GM21737 (cell line): ENCODE results near the gene RORC.

ENCODE experiments used
- ATAC-seq: cut with Tn5 transposase; IDR thresholded peaks from one replicate; pipeline ENCODE4 v1.9.1; 2021; ENCODE audit warnings: mild to moderate bottlenecking, moderate library complexity; ENCODE audit not compliant: unreplicated experiment

RORC gene

DNA sequence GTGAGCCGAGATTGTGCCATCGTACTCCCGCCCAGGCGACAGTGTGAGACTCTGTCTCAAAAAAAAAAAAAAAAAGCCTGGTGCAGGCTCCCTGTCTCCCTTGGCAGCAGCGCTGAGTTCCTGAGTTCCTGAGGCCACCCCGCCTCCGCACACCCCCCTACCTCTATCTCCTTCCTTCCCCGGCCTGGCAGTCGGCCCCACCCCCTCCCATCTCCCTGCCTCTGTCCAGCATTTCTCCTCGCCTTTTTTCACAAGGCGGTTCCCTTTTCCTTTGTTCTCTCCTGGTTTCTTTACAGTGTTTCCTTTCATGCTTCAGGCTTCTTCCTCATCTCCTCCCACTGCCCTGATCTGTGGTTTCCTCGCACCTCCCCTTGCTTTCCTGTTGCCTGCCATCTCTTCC lies 2.7 kb downstream of the RORC start:
- ATAC-seq: no peak

DNA sequence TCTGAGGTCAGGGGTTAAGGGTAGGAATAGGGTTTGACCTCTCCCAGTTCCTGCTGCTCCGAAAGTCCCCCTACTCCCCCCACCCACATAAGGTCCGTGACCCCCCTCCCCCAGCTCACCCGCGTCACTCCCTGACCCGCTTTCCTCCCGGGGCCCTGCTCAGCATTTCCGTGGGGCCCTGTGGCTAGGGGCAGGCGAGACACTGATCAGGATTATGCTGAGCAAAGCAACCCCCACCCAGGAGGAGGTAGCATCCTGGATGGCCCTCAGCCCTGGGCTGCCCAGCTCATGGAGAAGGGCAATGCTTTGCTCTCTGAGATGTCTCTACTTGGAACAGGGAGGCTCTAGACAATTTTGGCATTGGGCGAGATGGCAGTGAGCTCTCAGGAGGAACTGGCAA lies 3.7 kb downstream of the RORC start:
- no peak for ATAC-seq

DNA sequence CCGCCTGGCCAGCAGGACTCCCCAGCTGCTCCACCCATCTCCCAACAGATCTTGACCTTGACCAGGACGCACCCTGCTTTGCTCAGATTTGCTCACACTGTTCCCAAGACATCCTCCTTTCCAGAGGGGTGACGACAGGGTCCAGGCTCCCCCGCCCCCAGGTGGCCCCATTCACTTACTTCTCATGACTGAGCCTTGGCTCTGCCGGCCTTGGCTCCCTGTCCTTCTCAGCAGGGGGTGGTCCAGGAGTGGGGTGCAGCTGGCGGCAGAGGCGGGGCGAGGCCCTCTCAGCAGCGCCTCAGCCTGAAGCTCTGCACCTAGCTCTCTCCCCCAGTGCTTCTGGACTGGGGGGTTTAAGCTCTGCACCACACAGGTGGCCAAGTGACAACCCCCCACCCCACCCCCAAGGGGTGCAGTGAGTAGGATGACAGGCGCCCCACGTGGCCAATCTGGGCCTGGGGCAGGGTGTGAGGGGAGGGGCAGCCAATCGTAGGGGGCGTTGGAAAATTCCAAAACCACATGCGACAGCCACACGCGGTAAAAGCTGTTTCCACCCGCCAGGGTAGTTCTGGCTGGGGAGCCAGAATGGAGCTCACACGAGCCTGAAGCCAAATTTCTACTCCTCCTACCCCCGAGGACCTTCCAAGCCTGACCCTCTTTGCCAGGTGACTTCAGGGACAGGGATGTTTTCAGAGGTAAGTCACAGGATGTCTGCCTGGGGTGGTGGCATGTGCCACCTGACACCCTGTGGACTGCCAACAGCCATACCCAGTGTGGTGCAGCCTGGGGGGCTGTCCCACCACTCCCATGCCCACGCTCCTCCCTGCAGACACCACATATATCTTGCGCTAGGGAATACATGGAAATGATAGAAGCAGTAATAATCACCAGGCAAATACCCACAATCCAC lies 5.6 kb downstream of the RORC start:
- ATAC-seq: no peak

DNA sequence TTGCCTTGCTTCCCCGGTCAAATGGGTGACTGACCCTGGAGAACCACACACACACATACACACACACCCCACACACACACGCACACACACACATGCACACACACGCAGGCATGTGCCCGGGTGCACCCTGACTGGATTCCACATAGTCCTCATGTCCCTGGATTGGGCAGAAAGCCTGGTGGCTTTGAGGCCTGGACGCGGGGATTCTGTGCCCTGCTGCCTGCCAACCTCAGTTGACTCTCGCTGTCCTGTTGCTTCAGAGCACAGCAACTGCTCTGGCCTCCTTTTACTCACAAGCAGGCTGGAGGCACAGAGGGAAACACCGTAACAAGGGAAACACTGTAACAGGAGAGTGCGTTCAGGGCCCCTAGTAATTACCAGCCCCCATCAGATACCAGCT lies 6.4 kb downstream of the RORC start:
- no peak for ATAC-seq

DNA sequence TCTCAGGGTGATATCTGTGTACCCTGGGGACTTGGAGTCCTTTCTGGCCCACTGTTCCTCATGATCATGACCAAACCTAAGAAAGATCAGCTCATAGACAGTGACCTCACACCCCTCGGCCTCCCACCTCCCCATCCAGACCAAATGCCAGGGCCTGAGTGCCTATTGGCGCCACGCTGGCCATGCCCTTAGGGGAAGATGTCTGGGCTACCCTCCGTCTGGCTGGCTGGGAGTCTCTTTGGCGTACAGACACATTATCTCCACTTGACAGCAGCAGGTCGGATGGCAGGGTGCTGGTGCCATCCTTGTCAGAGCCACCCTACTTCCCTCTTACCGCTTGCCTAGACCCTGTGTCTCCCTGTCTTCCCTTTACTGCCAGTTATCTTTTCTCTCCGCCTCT lies 8.4 kb downstream of the RORC start:
- ATAC-seq: no peak

DNA sequence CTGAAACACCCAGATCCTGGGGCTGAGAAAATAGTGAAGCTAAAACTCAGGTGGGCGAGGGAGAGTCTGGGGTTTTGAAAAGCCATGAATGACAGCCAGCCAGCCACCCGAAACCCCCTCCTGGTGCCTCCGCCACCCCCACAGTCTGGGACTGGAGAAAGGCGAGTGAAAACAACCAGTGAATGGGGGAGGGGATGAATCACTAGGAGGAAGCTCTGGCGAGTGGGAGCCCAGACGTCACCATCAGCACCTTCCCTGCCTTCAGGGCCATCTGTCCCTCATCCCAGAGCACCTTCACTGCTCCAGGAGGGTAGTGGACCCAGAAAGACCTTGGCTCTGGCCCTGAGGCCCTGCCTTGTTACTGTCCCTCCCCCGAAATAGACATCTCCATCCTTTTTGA lies 9.2 kb downstream of the RORC start:
- no peak for ATAC-seq

DNA sequence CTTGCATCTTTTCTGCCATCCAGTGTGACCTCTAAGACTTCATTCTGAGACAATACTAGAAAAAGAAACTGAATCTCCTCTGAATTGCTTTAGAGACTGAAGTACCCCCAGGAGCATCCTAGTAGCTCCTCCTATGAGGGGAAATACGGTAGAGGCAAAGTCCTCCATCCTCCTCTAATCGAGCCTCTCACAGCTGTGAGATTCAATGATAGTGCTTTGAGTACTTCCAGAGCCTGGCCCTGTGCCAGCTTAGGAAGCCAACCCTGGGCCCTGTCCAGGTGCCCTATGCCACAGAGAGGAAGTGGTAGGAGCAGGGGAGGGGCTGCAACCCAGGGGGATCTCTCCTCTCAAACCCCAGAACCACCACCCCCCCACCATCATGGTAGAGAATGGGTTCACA lies 10.7 kb downstream of the RORC start:
- ATAC-seq: no peak

DNA sequence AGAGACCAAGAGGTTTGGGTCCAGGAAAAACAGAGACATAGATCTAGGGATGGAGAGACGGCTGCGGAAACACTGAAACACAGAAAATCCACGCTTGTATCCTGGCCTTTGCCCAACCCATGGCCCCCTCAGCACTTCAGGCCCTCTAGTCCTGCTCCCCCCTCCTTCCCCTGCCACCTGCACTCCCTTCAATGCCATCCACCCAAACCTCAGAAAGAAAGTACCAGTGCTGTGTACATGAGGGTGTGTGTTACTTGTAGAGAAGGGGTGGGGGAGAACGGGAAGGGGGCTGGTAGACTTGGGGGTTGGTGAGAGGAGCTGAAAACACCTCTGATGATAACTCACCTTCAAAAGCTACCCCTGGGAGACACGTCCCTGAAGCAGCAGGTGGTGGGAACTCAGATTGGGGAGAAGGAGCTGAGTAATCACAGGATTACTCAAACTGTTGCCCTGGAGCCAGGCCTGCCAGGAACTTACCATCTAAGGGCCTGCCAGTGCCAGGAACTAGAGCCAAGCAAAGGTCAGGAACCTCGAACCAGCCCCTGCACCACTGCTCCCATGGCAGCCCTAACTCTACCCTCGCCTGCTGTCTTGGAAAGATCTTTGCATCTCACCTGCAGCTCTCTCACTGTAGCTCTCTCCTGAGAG lies 11.5 kb downstream of the RORC start:
- ATAC-seq: no peak

DNA sequence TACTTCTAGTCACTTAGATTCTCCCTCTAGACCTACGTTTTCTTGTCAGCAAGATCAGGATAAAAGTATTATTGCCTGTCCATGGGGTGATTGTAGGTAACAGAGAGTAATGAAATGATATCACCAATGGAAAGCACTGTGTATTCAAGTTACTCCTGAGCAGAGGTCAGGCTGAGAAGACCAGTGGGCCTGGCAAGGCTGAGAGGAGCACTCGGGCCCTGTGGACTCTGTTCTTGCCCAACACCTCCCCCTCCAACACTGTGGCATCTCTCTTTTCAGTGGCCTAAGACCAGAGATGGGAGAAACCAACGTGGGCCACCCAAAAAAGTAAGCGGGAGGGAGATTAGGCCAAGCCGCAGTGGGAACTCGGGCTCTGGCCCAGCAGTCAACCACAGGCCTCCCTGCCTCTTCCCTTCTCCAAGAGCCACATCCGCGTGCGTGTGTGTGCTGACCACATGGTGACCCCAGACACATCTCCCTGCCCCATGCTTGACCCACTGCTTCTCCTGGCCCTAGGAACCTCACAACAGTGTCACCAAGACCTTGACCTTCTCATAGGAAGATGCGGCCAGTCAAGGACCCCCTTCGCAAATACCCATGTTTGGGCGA lies 12.3 kb downstream of the RORC start:
- ATAC-seq: no peak

DNA sequence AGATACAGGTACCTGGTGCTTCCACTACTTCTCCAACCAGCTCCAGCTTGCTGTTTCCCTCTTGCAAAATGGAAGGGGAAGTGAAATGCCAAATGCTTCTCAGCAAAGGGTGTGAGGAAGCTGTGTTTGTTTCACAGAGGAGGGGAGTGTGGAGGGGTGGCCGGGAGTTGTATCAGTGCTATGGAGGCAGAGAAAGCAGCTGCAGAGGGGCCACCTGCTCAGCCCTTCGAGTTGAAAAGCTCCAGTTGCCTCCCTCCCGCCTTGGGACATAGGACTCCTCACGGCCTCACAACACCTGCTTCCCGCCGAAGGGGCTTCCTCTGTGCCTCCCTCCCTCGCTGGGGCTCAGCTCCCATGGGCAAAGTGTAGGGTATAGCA lies 14.3 kb downstream of the RORC start:
- no peak for ATAC-seq

DNA sequence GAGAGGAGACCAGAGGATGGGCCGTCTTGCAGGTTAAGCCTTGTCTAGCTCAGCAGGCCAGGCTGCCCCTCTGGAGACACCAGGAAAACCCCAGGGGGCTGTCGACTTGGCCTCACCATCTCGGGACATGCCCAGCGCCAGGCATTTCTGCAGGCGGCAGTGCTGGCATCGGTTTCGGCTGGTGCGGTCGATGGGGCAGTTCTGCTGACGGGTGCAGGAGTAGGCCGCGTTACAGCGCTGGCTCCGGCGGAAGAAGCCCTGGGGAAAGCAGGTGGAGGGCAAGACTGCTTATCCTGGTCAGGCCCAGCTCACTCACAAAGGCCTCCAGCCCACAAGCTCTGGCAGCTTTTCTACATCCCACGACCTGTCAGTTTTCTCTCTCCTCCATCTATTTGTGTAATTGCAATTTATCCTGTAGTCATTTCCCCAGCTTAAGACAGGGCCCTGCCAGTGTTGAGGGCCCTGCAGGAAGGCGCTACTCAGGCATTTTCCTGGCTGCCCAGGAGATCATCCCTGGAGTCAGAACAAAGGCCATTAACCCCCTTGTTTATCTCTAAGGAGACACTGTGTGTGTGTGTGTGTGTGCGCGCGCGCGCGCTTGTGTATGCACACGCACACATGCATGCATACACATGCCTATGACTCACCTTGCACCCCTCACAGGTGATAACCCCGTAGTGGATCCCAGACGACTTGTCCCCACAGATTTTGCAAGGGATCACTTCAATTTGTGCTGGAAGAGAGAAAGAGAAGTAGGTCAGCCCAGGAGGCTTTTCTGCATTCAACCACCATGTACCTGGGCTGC lies 14.9 kb downstream of the RORC start:
- no peak for ATAC-seq

DNA sequence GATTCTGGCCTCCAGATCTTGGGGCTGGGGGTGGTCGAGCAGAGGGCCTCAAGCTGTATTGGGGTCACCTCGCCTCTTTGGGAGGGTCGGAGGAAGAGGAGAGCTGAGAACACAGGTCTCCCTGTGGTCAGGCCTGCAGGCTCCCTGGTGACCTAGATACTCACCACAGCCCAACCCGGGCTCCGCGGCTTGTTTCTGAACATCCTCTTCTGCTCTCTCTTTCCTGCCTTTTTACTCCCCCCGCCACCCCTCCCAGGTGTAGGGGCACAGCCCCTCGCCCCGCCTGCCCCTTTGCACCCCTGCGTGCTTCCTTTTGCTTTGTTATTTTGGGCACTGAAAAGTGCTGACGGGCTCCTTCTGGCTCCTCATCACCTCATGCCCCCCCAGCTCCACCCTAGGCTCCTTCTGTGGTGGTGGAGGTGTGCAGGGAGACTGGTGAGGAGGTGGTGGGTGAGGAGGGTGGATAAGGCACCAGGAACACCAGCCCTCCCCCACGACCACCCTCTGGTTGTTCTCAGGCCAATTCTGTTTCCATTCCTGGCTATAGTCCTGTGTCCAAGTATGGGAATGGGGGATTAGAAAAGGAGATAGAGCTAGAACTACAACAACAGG lies 15.8 kb downstream of the RORC start:
- ATAC-seq: no peak

DNA sequence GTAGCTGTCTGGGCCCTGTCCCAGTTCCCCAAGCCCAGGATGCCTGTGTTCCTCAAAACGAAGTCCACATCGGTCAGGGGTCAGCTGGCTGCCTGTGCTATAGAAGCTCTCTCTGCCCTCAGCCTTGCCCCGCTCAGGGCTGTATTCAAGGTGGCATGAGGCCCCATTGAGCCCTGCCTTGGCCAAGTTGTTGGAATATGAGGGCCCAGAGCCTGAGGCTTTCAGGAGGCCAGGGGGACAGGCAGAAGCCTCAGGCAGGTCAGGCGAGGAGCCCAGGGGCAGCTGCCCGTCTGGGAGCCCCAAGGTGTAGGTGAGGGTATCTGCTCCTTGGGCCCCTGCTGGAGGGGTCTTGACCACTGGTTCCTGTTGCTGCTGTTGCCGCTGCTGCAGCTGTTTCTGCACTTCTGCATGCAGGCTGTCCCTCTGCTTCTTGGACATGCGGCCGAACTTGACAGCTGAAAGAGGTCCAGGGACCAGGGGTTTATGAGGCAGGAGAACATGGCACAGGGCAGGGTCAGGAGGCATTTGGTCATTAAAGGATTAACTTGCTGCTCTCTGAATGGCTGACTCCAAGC lies 16.5 kb downstream of the RORC start:
- ATAC-seq: no peak

DNA sequence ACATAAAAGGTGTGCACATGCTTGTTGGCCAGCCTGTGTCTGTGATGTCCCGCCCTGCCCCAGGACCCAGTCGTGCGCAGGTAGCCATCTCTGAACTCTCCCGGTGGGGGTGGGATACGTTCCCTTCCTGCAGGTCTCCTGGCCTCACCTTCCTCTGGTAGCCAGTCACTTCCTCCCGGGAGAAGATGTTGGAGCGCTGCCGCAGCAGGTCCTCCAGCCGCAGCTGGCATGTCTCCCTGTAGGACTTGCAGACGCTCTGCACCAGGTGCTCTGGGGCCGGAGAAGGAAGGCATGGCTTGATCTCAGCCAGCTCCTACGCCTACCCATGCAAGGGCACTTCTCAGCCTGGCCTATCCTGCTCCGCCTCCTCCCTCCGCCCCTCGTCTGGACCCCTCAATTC lies 17.2 kb downstream of the RORC start:
- no peak for ATAC-seq

DNA sequence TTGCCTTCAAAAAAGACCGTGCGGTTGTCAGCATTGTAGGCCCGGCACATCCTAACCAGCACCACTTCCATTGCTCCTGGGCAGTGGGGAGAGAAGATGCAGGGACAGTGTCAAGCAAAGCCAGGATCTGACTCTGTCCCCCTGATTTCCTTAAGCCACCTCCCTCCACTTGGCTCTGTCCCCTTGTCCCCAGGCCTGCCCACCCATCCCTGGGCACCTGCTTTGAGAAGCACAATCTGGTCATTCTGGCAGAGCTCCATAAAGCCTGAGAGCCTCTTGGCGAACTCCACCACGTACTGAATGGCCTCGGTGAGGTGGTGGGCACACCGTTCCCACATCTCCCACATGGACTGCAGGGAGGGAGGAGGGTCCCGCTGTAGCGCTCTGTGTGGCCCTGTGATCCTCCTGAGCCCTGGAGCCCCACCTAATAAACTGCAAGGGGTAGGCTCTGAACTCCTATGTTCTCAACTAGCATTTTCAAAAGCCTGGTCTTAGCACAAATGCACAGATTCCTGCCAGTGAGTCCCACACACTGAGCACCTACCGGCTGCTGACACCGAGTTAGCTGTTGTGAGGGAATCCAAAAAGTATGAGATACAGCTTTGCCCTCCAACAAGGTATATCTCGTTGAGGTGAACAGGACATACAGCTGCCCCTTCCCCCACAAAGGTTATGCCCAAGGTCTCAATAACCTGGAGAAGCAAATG lies 18.2 kb downstream of the RORC start:
- ATAC-seq: no peak

DNA sequence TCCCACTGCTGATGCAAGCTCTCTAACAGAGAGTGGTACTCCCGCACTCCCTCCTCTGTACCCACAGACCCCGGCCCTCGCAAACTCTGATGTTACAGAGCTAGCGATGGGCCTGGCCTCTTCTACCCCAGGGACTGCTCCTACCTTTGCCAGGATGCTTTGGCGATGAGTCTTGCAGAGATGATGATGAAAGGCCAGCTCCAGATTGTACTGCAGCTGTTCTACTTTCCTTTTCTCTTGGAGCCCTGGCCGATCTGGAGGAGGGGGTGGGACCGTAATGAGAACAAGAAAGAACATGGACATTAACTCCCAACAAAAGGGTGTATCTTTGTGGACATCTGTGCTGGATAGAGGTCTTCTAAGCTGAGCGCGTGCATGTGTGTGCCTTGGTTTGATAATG lies 20.4 kb downstream of the RORC start:
- ATAC-seq: no peak

DNA sequence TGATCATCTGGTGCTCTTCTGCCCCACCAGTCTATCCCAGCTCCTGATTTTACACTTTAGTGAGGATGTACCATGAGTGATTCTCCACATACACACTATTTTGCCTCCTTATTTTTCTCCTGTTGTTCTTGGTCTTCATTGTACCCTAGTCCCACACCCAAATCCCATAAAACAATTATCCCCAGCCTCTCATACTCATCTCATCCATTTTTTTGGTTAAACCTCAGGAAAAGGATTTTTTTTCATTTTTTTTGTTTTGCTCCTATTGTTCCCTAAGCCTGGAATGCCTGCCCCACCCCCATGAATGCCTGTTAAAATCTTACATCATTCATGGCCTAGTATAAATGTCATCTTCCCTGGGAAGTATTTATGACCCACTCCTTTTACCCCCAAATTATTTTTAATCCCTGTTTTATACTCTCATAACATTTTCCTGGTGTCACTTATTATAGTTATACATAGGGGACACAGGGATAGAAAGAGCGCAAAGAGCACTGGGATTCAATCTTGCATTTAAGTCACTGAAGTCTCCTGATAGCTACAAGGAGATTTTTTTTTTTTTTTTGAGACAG lies 21.5 kb downstream of the RORC start:
- no peak for ATAC-seq

DNA sequence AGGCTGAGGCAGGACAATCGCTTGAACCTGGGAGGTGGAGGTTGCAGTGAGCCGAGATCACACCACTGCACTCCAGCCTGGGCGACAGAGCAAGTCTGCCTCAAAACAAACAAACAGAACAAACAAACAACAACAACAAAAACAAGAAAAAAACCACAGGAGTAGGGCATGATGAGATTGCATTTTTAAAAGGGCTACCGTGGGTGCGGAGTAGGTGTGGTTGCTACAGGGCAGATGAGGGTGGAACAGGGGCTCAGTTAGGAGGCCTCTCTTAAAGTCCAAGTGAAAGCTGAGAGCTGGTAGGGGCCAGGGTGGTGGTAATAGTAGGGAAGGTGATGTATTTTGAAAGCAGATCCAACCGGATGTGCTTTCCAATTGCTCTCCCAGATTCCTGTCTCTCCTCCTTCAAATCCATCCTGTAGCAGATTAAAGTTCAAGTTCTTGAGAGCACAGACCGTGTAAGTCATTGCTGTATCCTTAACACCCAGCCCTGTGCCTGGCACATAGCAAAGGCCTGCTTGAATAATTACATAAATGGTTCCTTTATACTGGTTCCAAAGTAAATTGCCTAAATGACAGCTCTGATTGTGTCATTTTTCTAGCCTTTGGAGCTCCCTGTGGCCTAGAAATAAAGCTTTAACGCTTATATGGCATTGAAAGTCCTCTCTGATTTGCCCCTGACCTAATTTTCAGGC lies 22.2 kb downstream of the RORC start:
- ATAC-seq: no peak

DNA sequence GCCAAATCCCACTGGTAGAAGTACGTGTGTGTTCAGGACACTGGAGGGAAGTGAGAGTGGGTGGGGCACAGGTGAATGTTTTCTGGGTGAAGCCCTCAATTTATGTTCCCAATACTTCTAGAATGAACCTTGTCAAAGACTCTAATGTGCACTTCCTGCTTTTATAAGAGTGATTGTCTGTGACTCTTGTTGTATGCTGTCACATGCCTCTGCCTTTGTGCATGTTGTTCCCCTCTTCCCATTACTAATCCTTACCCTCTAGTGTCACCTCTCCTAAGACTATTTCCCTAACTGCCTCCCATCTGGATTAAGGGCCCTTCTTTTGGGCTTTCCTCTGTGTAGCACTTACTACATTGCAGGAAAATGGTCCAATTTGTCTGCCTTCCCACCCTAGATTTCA lies 23.8 kb downstream of the RORC start:
- ATAC-seq: no peak
